HepG2 (cell line): ENCODE measurements around the gene DSCAM. TPM values are rescaled to one million over a fixed set of nuclear protein-coding genes. Genes with fewer than 3 reads are reported as not detected.

Experiments
- ATAC-seq: fragments of 200-7000 bp; cut with Tn5 transposase; 3 replicates; pipeline ENCODE4 v1.9.1; 2020; ENCODE audit warnings: mild to moderate bottlenecking, moderate library complexity
- BruUV-seq: library from RNA; stranded (reverse); fragments of 400-500 nt; replicated peaks from 2 replicates; lab custom pipeline; 2021; lab: Mats Ljungman, UMichigan
- CTCF ChIA-PET: fragments of 300-600 bp; formaldehyde crosslinking; extraction: SDS; loops from one replicate; lab custom pipeline; 2021; ENCODE audit warnings: low total read pairs, inconsistent platforms, low intra/inter-chr PET ratio; lab: Yijun Ruan, JAX
- POLR2A ChIA-PET: fragments of 350-600 bp; sonication (Branson Sonifier 250); formaldehyde crosslinking; loops from one replicate; lab custom pipeline; 2020; ENCODE audit warnings: antibody characterized with exemption, inconsistent platforms; lab: Yijun Ruan, JAX
- DNase-seq: peaks from one replicate; pipeline ENCODE4 v3.0.0-alpha.2; 2015; ENCODE audit warnings: low spot score
- FAIRE-seq: peaks from 3 replicates; lab custom pipeline; 2011; peaks lifted over from hg19 to GRCh38; lab: Jason Lieb, UNC
- H2AFZ ChIP-seq: one replicate; pipeline ENCODE4 v1.6.1; 2011; ENCODE audit warnings: low read length, inconsistent platforms
- H3K27ac ChIP-seq: fragments of 300-600 bp; 3 replicates; pipeline ENCODE4 v1.8.0; 2011; ENCODE audit warnings: mixed run types, mild to moderate bottlenecking, mixed read lengths, low read length, inconsistent platforms; ENCODE audit not compliant: insufficient read depth; ENCODE audit errors: extremely low read length
- H3K27me3 ChIP-seq, 2 experiments: fragments of 200-600 bp in 1 of 2; 2 replicates in 1 of 2; 3 replicates in 1 of 2; pipeline versions ENCODE4 v1.6.0 to v1.8.0; 2011; ENCODE audit warnings: low read length in 2 of 2, mild to moderate bottlenecking in 2 of 2, moderate library complexity in 2 of 2, inconsistent platforms in 1 of 2; ENCODE audit not compliant: insufficient read depth in 2 of 2, control insufficient read depth in 1 of 2
- H3K36me3 ChIP-seq, 2 experiments: fragments of 200-600 bp in 1 of 2; replicated peaks in 1 of 2; 2 replicates in 1 of 2; 3 replicates in 1 of 2; pipeline versions ENCODE4 v1.5.1 to v1.8.0; 2011; ENCODE audit warnings: low read length in 2 of 2, inconsistent platforms in 1 of 2; ENCODE audit not compliant: insufficient read depth in 2 of 2, control insufficient read depth in 1 of 2
- H3K4me1 ChIP-seq: 2 replicates; pipeline ENCODE4 v1.5.1; 2012; ENCODE audit warnings: low read length, inconsistent platforms; ENCODE audit not compliant: insufficient read depth
- H3K4me2 ChIP-seq: 2 replicates; pipeline ENCODE4 v1.6.0; 2011; ENCODE audit warnings: low read depth, low read length, inconsistent platforms
- H3K4me3 ChIP-seq, 3 experiments: fragments of 200-600 bp in 1 of 3; sonication (generic), shearing (Covaris generic) in 1 of 3; replicated peaks in 1 of 3; 2 replicates each; pipeline ENCODE4 v1.5.1; 2011 to 2016; ENCODE audit warnings: low read length in 3 of 3, inconsistent platforms in 2 of 3, low read depth in 2 of 3, mild to moderate bottlenecking in 2 of 3, control low read depth in 1 of 3, mixed read lengths in 1 of 3; ENCODE audit not compliant: insufficient read depth in 1 of 3
- H3K79me2 ChIP-seq: one replicate; pipeline ENCODE4 v1.6.1; 2011; ENCODE audit warnings: low read length, inconsistent platforms; ENCODE audit not compliant: insufficient read depth
- H3K9ac ChIP-seq: 2 replicates; pipeline ENCODE4 v1.6.0; 2011; ENCODE audit warnings: mild to moderate bottlenecking, low read depth, low read length, inconsistent platforms; ENCODE audit not compliant: insufficient read depth
- H3K9me3 ChIP-seq: 2 replicates; pipeline ENCODE4 v1.5.1; 2012; ENCODE audit warnings: mild to moderate bottlenecking, low read length
- H4K20me1 ChIP-seq: 2 replicates; pipeline ENCODE4 v1.6.0; 2011; ENCODE audit warnings: inconsistent platforms, mild to moderate bottlenecking, low read length, moderate library complexity; ENCODE audit not compliant: insufficient read depth
- ERF ChIP-seq: IDR thresholded peaks from 2 replicates; pipeline ENCODE4 v1.6.1; 2018; ENCODE audit warnings: missing biosample characterization, missing genetic modification reagents
- MEIS2 ChIP-seq: sonication (generic); formaldehyde crosslinking; IDR thresholded peaks from 2 replicates; pipeline ENCODE4 v1.9.0; 2021; ENCODE audit warnings: mild to moderate bottlenecking, missing genetic modification reagents
- NCOR1 ChIP-seq: fragments of 200-600 bp; sonication (generic); IDR thresholded peaks from 2 replicates; pipeline ENCODE4 v1.7.0; 2017; ENCODE audit warnings: antibody characterized with exemption, low read length, borderline replicate concordance
- NFE2L1 ChIP-seq: sonication (generic); formaldehyde crosslinking; IDR thresholded peaks from 2 replicates; pipeline ENCODE4 v1.4.0; 2020; ENCODE audit warnings: missing genetic modification reagents, mild to moderate bottlenecking, borderline replicate concordance
- NFIB ChIP-seq: sonication (generic); formaldehyde crosslinking; IDR thresholded peaks from 2 replicates; pipeline ENCODE4 v1.9.0; 2021; ENCODE audit warnings: missing genetic modification reagents, mild to moderate bottlenecking, borderline replicate concordance
- ZNF274 ChIP-seq: sonication (generic); formaldehyde crosslinking; IDR thresholded peaks from 2 replicates; pipeline ENCODE4 v1.5.1; 2020; ENCODE audit warnings: mild to moderate bottlenecking, missing genetic modification reagents
- WGBS: methylation state at CpG from one replicate; pipeline ENCODE4 v1.1.6; 2017; ENCODE audit warnings: low lambda C conversion rate; 5-methylcytosine and 5-hydroxymethylcytosine counted together
- in situ Hi-C: cut with HindIII; loops from 2 replicates; pipeline ENCODE4 v1.10.0; 2017; ENCODE audit warnings: low pct_unique_long_range_greater_than_20kb; ENCODE audit not compliant: extremely low pct_ligation_motif_present
- intact Hi-C: fragments of 100-400 bp; cut with micrococcal nuclease; formaldehyde crosslinking; loops from one replicate; pipeline ENCODE4 v1.10.0; 2022; ENCODE audit not compliant: unreplicated experiment
- polyA plus RNA-seq, 8 experiments: library from polyadenylated mRNA; depleted of rRNA in 3 of 8; stranded (reverse) in 7 of 8; unstranded in 1 of 8; fragments of >200 nt; fragmentation: Illumina TruSeq in 4 of 8; extraction: Trizol in 4 of 8; gene quantifications; 2 replicates each; pipeline versions ENCODE4 v1.2.1 to v1.2.3, GENCODE V29; 2011 to 2016; ENCODE audit warnings: low read depth in 4 of 8, missing spikeins in 1 of 8, mixed read lengths in 1 of 8; ENCODE audit not compliant: insufficient read depth in 1 of 8
- total RNA-seq, 5 experiments: library from RNA; depleted of rRNA; stranded (reverse); fragments of >200 nt; fragmentation: Illumina TruSeq; extraction: Trizol; gene quantifications; 2 replicates each; pipeline ENCODE4 v1.2.3, GENCODE V29; 2016; ENCODE audit warnings: low read depth in 1 of 5
- TF ChIP-seq, protein P1 (sequence below): sonication (generic); formaldehyde crosslinking; IDR thresholded peaks from 2 replicates; pipeline ENCODE4 v1.5.0; 2020; ENCODE audit warnings: missing genetic modification reagents
- TF ChIP-seq, protein P2 (sequence below): sonication (generic); formaldehyde crosslinking; IDR thresholded peaks from 2 replicates; pipeline ENCODE4 v1.5.1; 2020; ENCODE audit warnings: mild to moderate bottlenecking, missing genetic modification reagents
- TF ChIP-seq, protein P3 (sequence below): sonication (generic); formaldehyde crosslinking; IDR thresholded peaks from 2 replicates; pipeline ENCODE4 v1.4.0; 2020; ENCODE audit warnings: low read depth, mild to moderate bottlenecking, missing genetic modification reagents
- TF ChIP-seq, protein P4 (sequence below): sonication (generic); formaldehyde crosslinking; IDR thresholded peaks from 2 replicates; pipeline ENCODE4 v1.5.0; 2020; ENCODE audit warnings: mild to moderate bottlenecking, missing genetic modification reagents, borderline replicate concordance

The DSCAM gene
- total and polyA plus RNA-seq, 2 of the 13 experiments (the other 11 are each of a cell fraction or from before 2014, with no cell fraction given) = not detected

DNA sequence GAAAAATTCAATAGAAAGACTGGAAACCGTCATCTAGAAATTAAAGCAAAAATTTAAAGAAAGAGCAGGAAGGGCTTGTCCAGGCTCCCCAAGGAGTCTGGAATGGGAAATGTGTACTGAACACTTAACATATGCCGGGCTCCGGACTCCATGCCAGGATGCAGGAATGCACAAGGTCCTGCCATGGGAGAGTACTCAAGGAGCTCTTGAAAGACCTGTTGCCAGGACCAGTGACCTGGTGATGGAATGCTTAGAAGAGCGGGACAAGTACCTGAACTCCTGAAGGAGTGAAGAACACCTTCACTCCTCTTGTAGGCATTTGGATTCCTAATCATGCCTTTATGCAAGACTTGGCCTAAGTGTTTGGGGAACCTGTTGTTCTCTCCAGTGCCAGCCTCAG lies 16.9 kb upstream of the DSCAM start:
- Histone ChIP-seq H3K36me3 (no peaks in the 10 kb centered on the region), H3K9me3 (peaks cover 76% of the 10 kb centered on the region), H3K4me1 (no peaks in the 10 kb centered on the region), H3K9ac (no peak overlapping the region), H3K27me3 (no peaks in the 10 kb centered on the region; a peak in 1 of 5 replicates), H2AFZ (no peak overlapping the region), H4K20me1 (no peaks in the 10 kb centered on the region), H3K27ac (no peak overlapping the region), H3K79me2 (no peaks in the 10 kb centered on the region), H3K4me2 (no peak overlapping the region), H3K4me3 (no peak overlapping the region)
- DNase-seq (no peak), ATAC-seq (no peak), FAIRE-seq (no peak)
- in situ Hi-C loops = no loop called here
- ChIA-PET CTCF (no interaction called here), POLR2A (no interaction called here)
- no TSS peak for BruUV-seq
- intact Hi-C loops = no loop called here
- WGBS = 0% methylated on average over 4 of the region's 4 CpGs
- TF ChIP-seq, protein P1, sequence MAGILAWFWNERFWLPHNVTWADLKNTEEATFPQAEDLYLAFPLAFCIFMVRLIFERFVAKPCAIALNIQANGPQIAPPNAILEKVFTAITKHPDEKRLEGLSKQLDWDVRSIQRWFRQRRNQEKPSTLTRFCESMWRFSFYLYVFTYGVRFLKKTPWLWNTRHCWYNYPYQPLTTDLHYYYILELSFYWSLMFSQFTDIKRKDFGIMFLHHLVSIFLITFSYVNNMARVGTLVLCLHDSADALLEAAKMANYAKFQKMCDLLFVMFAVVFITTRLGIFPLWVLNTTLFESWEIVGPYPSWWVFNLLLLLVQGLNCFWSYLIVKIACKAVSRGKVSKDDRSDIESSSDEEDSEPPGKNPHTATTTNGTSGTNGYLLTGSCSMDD = no peak
- no peak for TF ChIP-seq ZNF274
- no peak for TF ChIP-seq ERF (CRISPR knock-in tag)
- TF ChIP-seq, protein P2, sequence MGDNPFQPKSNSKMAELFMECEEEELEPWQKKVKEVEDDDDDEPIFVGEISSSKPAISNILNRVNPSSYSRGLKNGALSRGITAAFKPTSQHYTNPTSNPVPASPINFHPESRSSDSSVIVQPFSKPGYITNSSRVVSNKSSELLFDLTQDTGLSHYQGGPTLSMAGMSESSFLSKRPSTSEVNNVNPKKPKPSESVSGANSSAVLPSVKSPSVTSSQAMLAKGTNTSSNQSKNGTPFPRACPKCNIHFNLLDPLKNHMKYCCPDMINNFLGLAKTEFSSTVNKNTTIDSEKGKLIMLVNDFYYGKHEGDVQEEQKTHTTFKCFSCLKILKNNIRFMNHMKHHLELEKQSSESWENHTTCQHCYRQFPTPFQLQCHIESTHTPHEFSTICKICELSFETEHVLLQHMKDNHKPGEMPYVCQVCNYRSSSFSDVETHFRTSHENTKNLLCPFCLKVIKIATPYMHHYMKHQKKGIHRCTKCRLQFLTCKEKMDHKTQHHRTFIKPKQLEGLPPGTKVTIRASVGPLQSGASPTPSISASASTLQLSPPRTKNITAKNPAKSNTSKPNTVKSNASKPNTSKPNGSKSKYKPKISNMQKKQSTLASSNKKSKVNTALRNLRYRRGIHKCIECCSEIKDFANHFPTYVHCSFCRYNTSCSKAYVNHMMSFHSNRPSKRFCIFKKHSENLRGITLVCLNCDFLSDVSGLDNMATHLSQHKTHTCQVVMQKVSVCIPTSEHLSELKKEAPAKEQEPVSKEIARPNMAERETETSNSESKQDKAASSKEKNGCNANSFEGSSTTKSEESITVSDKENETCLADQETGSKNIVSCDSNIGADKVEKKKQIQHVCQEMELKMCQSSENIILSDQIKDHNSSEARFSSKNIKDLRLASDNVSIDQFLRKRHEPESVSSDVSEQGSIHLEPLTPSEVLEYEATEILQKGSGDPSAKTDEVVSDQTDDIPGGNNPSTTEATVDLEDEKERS = no peak
- TF ChIP-seq, protein P3, sequence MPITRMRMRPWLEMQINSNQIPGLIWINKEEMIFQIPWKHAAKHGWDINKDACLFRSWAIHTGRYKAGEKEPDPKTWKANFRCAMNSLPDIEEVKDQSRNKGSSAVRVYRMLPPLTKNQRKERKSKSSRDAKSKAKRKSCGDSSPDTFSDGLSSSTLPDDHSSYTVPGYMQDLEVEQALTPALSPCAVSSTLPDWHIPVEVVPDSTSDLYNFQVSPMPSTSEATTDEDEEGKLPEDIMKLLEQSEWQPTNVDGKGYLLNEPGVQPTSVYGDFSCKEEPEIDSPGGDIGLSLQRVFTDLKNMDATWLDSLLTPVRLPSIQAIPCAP (CRISPR knock-in tag) = no peak
- TF ChIP-seq NFE2L1 (CRISPR knock-in tag) = no peak
- no peak for TF ChIP-seq MEIS2 (CRISPR knock-in tag)
- TF ChIP-seq NCOR1 = no peak
- TF ChIP-seq, protein P4, sequence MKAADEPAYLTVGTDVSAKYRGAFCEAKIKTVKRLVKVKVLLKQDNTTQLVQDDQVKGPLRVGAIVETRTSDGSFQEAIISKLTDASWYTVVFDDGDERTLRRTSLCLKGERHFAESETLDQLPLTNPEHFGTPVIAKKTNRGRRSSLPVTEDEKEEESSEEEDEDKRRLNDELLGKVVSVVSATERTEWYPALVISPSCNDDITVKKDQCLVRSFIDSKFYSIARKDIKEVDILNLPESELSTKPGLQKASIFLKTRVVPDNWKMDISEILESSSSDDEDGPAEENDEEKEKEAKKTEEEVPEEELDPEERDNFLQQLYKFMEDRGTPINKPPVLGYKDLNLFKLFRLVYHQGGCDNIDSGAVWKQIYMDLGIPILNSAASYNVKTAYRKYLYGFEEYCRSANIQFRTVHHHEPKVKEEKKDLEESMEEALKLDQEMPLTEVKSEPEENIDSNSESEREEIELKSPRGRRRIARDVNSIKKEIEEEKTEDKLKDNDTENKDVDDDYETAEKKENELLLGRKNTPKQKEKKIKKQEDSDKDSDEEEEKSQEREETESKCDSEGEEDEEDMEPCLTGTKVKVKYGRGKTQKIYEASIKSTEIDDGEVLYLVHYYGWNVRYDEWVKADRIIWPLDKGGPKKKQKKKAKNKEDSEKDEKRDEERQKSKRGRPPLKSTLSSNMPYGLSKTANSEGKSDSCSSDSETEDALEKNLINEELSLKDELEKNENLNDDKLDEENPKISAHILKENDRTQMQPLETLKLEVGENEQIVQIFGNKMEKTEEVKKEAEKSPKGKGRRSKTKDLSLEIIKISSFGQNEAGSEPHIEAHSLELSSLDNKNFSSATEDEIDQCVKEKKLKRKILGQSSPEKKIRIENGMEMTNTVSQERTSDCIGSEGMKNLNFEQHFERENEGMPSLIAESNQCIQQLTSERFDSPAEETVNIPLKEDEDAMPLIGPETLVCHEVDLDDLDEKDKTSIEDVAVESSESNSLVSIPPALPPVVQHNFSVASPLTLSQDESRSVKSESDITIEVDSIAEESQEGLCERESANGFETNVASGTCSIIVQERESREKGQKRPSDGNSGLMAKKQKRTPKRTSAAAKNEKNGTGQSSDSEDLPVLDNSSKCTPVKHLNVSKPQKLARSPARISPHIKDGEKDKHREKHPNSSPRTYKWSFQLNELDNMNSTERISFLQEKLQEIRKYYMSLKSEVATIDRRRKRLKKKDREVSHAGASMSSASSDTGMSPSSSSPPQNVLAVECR (CRISPR knock-in tag) = no peak
- TF ChIP-seq NFIB (CRISPR knock-in tag) = no peak
